ENCODE data around the gene DNAH8.
"Not testable (repeated sequence)": the region's sequence is repeated elsewhere in the genome, so short reads cannot be mapped to it uniquely, and the experiment has no call there.

Gene DNAH8

DNA sequence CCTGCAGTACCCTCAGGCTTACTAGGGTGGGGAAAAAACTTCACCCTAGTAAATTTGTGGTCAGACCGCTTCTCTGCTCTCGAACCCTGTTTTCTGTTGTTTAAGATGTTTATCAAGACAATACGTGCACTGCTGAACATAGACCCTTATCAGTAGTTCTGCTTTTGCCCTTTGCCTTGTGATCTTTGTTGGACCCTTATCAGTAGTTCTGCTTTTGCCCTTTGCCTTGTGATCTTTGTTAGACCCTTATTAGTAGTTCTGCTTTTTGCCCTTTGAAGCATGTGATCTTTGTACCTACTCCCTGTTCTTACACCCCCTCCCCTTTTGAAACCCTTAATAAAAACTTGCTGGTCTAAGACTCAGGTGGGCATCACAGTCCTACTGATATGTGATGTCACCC is 15.4 kb upstream of the DNAH8 start:
- DNase-seq = not testable (repeated sequence)

DNA sequence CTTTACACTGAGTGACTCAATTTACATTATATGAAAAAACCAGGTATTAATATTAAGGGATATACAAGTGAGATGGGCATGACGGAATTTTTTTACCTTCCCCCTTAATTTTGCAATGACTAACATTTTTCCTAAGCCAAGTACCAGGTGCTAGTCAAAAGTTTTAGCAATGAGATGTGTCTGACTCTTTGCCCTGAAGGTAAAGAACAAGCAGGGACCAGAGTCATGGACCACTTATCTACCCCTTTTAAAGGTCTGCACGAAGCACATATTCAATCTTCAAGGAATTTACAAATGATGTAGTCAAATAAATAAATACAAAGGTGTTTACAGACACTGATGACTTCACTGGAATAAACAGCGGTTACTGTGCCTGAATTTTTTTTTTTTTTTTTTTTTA is 13.6 kb upstream of the DNAH8 start:
- DNase-seq = no peak

GRCh38 chr6:38702558-38703397 is 12.3 kb upstream of the DNAH8 start, which contains the start of gene GLO1:
Gene GLO1, minus strand, starts transcription at chr6:38703145. Its CDS starts 91 bp downstream, at chr6:38703054.
- DNase-seq = peak; percentile 97

DNA sequence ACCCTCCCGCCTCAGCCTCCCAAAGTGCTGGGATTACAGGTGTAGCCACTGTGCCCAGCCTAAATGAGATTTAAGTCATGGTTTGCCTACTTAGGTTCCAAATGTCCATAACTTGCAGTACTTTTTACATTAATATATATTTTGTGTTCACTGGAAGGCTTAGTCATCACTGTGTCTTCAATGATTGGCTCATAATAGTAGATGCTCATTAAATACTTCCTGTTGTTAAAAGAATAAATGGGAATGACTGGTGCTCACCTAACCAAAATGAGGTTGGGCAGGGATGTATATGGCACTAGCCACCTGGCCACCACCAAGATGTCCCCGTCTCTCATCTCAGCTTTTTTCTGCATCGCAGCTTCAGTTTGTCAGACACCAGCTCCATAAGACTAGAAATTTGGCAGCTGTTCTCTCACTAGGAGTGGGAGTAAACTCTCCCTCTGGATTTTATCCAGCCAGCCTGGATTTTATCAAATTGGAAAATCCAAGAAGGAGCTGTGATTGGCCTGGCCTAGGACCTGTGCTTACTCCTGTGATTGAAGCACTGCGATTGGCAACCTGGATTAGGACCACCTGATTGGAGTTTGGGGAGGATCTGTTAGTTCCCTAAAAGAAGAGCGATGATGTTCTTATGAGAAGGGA is 11.0 kb upstream of the DNAH8 start:
- DNase-seq = no peak

DNA sequence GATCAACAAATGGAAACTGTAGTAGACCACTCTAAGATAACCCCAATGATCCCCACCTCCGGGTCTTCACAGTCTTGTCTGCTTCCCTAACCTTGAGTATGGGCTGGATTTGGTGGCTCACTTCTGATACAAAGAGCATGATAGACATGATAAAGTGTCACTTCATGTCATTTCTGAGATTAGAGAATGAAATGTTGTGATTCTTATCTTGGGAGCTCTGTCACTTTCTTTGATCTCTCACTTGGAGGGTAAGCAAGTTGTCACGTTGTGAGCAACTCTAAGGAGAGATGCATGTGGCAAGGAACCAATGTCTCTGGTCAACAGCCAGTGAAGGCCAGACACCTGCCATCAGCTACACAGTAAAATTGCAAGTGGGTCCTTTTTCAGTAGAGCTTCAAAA is 9.2 kb upstream of the DNAH8 start:
- DNase-seq = no peak

- DNase-seq = no peak
Measured at GRCh38 chr6:38708496-38708895, 6.6 kb upstream of the DNAH8 start.

- peak; percentile 27 to 40 for DNase-seq
Measured at GRCh38 chr6:38713812-38714211, 1.3 kb upstream of the DNAH8 start.

GRCh38 chr6:38714239-38715015 is 684 bp upstream of the DNAH8 start:
- no peak for DNase-seq

- DNase-seq = no peak
Measured at GRCh38 chr6:38716825-38717224, 1.7 kb downstream of the DNAH8 start.

DNA sequence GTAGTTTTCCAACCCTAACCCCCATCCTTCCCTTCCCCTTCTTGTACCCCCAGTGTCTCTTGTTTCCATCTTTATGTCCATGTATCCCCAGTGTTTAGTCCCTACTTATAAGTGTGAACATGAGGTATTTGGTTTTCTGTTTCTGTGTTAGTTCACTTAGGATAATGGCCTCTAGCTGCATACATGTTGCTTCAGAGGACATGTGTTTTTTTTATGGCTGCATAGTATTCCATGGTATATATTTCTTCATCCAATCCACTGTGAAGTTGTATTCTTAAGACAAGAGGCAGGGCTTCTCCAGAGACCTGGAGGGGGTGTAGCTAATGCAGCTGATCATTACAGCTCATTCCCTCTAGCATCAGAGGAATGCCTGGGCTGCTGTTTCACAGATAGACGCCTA is 4.2 kb downstream of the DNAH8 start:
- no peak for DNase-seq

GRCh38 chr6:38720295-38720694 is 5.2 kb downstream of the DNAH8 start:
- no peak for DNase-seq

DNA sequence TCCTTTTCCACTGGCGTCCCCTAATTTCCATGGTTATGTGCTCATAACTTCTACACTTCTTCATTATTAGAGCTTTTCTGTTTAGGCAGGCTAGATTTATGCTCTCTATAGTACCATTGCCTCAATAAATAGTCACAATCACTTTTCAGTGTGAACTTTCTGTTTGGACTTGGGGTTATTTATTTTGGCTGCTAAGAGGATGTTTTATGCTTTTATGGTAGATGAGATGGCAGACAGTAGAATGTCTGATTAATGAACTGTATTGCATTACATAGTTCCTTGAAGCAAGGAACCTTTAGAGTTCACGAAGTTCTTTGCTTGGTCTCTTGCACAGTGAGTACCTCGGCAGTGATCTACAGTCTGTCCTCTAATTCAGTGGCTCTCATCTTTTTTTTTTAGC is 6.9 kb downstream of the DNAH8 start:
- no peak for DNase-seq

- DNase-seq = no peak
Measured at GRCh38 chr6:38722727-38723334, 7.7 kb downstream of the DNAH8 start.

GRCh38 chr6:38723783-38724182 is 8.7 kb downstream of the DNAH8 start:
- no peak for DNase-seq

- no peak for DNase-seq
Measured at GRCh38 chr6:38724343-38724742, 9.2 kb downstream of the DNAH8 start.

- no peak for DNase-seq
Measured at GRCh38 chr6:38725414-38726183, 10.5 kb downstream of the DNAH8 start.

GRCh38 chr6:38728203-38728602 is 13.1 kb downstream of the DNAH8 start:
- no peak for DNase-seq

DNA sequence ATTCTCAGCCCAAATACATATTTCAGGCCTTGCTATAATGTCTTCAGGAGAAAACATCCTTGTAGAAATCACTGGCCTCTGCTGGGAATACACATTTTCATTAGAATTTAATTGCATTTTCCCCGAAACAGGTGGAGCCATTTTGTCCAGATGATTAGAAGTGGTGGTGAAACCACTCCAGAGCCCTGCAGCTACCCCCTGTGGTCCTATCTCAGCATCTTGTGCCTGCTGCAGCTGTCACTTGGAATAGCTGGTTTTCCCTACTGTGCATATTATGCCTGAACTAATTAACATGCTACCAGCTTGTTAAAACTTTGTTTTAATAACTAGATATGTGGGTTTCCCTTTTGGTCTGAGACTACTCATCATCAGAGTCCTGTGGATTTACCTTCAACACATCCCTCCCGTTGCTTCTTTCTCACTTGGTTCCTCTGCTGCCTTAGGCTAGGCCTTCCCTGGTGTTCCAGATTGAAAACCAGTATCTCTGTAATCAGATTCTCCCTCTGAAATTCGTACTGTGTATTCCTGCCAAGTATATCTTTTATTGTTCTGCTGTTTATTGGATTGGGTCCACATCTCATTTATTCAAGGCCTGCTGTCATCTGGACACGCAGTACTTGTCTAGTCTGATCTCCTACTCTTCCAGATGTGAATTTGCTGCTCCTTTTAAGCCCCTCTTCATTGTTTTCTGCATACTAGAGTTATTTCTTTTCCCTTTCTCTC is 15.2 kb downstream of the DNAH8 start:
- DNase-seq = no peak

DNA sequence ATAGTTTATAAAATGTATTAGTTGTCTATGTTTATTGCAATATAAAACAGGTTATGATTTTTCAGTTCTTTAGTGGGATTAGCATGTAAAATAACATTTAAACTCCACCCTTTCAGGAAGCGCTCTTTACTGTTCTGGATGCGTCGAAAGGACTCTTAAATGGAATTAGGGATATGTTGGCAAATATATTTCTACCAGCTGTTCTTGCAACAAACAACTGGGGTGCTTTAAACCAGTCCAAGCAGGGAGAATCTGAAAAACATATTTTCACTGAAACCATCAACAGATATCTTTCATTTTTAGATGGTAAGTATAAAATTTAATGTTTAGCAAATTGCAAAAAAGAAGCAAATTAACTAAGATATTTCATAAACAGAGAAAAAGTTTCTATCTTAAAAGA is 21.8 kb downstream of the DNAH8 start:
- DNase-seq = no peak

DNA sequence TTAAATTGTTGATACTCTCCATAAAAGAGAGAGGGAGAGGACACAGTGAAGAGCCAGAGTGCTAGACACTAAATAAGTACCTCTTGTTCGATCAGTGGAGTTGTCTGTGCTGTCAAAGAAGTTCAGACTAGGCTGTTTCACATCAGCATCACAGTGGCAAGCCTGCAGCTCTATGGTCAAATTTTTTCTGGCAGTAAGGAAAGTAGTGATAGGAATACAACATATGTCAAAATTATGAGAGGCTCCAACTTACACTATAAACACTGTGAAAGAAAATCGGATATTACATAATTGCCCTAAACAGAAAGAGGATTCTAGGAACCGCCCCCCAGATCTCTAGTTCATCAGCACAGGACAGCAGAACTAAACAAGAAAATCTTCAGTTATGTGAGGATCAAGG is 23.1 kb downstream of the DNAH8 start:
- DNase-seq = no peak

DNA sequence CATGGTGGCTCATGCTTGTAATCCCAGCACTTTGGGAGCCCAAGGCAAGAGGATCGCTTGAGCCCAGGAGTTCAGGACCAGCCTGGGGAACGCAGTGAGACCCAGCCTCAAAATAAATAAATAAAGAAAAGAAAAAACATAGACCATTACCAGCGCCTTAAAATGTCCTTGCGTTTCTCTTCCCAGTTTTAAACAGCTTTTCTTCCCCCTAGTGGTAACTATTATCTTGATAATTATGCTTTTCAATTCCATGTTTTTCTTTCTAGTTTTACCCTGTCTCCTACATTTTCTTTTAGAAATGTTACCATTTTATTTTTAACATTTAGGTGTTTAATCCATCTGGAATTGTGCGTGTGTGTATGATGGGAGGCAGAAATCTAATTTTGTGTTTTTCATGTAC is 24.4 kb downstream of the DNAH8 start:
- no peak for DNase-seq

- DNase-seq = no peak
Measured at GRCh38 chr6:38749473-38749872, 34.4 kb downstream of the DNAH8 start.
